HUDEP-2 (cell line): Measurements from ENCODE around the gene HMGN4.

Experiments used
- DNase-seq, 76 experiments: peaks; one replicate each; lab custom pipeline; 2025; ENCODE audit not compliant: unreplicated experiment in 76 of 76; lab: John Stamatoyannopoulos, UW

The HMGN4 gene

DNA sequence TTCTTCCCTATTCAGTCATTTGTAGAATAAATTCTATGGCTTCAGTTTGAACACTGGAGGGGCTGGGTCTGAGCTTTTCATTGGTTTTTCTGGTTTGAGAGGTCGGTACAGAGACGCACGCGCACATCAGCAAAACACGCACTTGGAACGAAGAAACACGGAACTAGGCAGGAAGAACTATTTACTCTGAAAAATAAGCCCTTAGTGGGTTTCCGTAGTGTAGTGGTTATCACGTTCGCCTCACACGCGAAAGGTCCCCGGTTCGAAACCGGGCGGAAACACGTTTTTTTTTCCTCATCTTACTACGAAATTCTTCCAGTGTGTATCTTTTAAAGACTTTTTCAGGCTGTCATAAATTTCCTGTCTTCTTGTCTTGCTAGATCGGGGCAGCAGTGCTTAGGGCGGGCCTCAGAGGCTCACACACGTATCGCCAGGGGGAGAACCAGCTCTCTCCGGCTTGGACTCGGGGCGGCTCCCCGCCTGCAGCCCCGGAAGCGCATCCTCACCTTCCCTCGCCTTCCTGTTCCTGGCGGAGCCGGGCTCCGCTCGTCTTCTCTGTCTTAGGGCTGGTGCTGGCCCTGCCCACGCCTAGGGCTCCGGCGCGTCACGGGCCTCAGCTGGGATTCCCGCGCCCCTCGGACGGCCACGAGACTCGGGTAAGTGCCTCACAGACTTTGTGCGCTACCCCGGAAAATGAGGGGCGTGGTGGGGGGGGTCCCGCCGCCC, at the start of gene HMGN4:
TSS of gene HMGN4 (plus strand) at position 521 of the 726 bp plus-strand sequence. CDS start 6,841 bp downstream, outside the sequence.
- DNase-seq: peak in 69 of 76 experiments; percentile 64 to 95 (median 84)

DNA sequence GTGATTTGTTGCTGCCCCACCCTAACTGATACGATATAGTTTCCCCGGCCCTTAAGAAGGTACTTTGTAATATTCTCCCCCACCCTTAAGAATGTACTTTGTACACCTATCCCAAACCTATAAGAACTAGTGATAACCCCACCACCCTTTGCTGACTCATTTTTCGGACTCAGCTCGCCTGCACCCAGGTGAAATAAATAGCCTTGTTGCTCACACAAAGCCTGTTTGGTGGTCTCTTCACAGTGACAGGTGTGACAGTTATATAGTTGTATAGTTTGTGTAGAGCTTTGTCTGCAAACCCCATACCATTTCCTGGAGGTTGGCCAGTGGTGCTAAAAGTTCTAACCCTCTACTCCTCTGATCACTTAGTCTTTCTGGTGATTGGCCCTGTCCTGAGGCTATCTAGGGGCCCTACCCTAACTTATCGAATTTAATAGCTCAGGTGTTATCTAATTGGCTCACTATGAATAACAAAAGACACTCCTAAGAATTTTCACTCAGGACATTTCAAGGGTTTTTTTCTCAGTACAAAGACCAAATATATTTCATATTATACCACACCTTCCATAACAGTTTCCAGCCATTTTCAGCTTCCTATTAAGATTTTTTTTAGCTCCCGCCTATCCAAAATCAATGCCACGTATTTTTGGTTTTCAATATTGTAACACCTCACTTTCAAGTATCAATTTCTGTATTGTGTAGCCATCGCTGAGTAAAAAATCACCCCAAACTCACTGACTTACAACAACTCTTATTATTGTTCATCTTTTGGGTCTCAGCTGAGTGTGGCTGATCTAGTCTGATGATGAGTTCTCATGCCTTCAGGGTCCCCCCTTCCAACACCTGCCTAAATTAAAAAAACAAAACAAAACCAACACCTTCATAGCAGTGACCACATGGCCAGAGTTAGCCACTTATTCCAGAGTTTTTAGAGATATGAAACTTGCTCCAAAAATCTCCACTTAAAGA, 47.9 kb upstream of the HMGN4 start:
- DNase-seq: no peak

DNA sequence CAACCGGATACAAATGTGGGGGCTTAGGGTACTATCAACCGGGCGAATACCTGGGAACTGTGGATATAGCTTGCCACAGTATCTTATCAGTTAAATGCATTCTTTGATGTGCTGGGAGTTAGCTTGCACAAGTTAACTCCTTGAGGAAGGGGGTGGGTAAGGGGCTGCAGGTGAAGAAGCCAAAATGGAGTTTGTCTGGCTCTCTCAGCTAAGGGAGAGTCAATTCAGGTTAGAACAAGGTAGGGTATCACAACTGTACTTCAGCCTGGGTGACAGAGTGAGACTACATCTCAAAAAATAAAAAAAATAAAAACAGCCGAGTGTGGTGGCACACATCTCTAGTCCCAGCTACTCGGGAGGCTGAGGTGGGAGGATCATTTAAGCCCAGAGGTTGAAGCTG, 46.6 kb upstream of the HMGN4 start:
- DNase-seq: no peak

DNA sequence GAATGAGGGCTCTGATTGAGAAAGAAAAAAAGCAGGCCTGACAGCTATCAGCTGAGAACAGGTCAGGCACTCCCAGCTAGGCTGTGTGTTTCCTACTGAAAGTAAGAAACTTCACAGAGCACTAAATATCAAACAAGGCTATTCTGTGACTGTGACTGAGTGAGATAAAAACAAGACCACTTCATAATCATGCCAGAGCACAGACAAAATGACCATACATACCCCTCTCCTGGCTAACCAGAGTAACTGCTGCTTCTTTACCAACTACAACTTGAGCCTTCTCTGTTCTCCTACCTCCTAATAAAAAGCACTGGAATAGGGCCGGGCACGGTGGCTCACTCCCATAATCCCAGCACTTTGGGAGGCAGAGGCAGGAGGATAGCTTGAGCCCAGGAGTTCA, 44.9 kb upstream of the HMGN4 start:
- peak in 30 of 76 experiments; percentile 14 to 81 (median 48) for DNase-seq

DNA sequence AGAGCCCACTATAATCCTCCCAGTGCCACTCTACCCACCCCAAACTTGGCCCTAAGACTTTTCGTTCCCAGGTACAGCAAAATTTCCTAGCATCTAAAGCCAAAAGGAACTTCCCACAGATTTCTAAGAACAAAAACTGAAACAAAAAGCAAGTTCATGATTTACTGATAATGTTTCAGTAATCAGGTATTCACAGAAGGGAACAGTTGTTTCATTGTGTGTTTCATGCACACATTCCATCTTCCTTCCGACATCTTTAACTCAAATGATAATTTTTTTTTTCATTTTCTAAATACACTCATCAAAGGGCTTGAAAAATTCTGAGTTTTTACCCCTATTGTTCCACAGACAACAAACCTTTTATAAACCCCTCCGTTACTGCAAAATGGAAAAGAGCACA, 44.0 kb upstream of the HMGN4 start:
- no peak for DNase-seq

DNA sequence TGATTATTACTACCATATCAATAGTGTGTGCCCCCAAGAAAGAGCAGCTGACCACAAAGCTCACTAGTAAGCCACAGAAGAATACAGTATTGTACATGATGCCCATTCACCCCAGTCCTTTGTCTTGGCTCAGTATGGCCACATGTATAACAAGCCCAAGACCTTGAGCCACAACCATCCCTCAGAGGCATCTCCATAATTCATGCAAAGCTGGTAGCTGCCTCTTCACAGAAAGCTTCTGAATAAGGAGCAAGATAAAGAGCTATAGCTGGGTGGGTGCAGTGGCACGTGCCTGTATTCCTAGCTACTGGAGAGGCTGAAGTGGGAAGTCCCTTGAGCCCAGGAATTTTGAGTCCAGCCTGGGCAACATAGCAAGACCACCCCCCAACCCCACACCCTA, 42.9 kb upstream of the HMGN4 start:
- no peak for DNase-seq

DNA sequence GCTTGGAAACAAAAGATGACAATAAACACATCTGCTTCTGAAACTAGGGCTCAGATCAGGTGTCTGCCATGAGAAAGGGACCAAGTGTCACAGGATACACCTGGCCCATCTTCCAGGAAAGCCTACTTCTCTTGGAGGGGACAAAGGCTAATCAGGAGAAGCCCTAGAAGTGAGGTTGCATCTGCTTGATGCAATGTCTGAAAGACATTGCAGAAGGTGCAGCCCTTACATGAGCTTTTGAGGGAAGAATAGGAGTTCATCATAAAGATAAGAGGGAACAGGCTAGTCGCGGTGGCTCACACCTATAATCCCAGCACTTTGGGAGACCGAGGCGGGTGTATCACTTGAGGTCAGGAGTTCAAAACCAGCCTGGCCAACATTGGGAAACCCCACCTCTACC, 40.6 kb upstream of the HMGN4 start:
- no peak for DNase-seq

DNA sequence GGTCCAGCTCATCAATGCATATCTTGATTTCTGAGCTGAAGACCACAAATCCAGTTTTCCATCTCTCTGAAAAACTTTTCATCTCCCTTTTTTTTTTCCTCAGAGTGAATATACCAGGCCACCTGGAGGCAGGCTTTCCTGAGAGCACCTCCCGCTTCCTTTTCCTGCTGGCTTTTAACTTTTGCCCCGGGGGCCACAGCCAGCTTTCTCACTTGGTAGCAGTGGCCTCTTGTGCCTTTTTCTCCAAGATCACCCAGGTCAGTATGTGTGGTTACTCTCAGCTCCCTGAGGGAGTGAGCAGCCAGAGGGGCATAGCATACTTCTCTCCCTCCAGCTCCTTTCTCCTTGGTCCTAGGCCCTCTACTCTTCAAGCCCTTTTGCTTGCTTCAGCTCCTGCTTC, 38.1 kb upstream of the HMGN4 start, which contains the start of gene BTN1A1:
TSS of gene BTN1A1 (plus strand) at position 202 of the 400 bp plus-strand sequence. CDS start 984 bp downstream, outside the sequence.
- no peak for DNase-seq

DNA sequence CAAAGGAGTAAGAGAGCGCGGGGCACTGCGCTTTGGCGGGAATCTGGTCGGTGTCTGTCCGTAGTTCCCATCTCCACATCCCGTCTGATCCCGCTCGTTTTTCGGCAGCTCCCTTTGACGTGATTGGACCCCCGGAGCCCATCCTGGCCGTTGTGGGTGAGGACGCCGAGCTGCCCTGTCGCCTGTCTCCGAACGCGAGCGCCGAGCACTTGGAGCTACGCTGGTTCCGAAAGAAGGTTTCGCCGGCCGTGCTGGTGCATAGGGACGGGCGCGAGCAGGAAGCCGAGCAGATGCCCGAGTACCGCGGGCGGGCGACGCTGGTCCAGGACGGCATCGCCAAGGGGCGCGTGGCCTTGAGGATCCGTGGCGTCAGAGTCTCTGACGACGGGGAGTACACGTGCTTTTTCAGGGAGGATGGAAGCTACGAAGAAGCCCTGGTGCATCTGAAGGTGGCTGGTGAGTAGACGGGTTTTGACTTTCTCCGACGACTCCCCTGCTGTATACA, 36.6 kb upstream of the HMGN4 start:
- DNase-seq: peak in 2 of 76 experiments; percentile 23 to 25

DNA sequence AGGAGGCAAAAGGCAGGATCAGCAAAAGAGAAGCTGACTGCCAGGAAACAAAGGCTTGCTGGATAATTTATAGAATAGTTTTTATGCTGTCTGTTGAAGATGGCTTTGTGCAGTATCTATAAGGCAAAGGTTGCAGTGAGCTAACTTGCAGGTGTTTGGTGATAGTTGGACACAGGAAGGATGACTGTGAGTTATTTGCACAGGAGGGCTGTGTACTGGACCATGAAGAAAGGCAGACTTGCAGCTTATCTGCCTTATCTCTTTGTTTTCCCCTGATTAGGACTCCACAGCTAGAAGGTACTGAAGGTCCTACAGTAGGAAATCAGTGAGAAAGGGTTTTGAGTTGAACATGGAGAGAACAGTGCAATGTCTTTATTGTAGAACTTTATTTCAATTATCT, 36.0 kb upstream of the HMGN4 start:
- no peak for DNase-seq

DNA sequence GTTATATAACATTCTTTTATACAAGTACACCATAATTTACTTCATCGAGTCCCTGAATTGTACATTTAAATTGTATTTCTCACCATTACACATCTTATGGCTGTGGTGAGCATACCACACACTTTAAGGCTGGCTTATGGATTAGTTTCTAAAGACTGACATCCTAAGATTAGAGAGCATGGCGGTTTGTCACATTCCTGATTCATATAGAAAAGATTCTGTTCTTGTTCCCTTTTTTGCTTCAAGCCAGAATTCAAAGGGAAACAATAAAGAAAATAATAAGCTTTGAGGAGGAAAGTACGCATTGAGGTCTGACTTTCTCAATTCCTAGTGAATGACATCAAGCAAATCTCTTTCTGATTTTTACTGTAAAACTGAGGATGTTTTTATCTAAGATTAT, 35.5 kb upstream of the HMGN4 start:
- no peak for DNase-seq

DNA sequence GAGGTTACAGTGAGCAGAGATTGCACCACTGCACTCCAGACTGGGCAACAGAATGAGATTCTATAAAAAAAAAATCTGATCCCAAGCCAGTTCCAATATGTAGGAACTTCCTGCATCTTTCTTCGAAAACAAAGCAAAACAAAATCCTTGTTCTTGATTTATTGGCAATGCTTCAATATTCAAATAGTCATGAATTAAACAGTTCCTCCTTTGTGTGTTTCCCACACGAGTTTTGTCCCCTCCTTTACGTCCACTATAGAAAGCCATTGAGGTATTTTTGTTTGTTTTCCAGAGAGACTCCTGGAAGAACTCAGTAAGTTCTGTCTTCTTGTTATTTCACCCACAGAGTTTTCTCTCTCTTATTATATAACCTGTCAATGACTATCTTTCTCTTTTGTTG, 30.5 kb upstream of the HMGN4 start:
- no peak for DNase-seq

DNA sequence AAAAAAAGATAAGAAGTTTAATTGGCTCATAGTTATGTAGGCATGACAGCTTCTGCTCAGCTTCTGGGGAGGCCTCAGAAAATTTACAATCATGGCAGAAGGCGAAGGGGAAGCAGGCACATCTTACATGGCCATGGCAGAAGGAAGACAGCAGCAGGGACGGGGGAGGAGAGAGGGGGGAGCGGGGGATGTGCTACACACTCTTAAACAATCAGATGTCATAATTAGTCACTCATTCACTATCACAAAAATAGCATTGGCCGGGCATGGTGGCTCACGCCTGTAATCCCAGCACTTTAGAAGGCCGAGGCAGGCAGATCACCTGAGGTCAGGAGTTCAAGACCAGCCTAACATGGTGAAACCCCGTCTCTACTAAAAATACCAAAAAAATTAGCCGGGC, 27.1 kb upstream of the HMGN4 start:
- DNase-seq: peak in 2 of 76 experiments; percentile 10 to 30

DNA sequence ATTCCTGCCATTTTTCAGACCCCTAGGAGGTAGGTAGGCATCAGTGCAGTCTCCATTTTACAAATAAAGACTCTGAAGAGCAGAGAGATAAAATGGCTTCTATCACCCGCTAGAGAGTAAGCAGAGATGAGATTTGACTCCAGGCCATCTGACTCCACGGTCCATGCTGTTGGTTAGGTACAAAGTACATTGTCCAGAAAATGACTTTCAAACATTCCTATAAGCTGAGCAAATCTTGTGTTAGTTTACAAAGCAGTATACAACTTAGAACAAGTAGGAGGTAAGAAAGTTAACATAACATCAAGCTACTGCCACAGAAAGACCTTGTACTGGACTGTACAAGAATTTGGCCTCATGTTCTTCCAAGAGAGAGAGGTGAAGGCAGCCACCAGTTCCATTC, 23.2 kb upstream of the HMGN4 start:
- no peak for DNase-seq

DNA sequence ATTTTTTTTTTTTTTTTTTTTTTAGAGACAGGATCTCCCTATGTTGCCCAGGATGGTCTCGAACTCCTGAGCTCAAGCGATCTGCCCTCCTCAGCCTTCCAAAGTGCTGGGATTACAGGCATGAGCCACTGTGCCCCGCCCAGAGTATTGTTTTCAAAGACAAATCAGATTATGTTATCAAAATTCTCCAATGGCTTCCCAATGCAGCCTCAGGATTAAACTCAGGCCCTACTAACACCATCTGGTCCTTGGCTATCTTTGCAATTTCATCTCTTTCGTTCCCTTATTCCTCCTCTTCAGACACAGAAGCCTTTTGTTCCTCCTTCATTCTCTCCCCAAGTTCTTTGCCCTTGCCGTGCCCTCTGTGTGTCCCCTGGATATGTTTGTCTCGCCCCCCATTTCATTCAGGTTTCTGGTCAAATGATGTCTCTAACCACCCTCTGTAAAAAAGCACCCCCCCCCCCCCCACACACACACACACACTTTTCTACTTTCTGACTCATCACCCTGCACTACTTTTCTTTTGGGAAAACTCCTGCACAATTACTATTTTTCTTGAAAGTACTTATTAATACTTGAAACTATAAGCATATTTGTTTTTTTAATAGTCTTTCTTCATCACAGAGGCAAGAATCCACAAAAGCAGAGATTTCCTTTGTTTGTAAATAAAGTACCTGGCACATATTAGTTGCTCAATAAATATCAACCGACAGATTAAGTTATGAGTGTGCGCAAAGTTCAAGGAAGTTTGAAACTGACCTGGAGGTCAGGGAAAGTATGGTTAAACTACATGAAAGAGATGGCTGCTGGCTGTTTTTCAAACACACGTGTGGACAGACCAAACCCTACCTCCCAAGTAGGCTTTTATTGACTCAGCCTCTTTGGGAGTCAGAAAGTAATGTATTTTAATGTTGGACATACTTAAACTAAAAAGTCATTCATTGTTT, 21.4 kb upstream of the HMGN4 start:
- DNase-seq: no peak

DNA sequence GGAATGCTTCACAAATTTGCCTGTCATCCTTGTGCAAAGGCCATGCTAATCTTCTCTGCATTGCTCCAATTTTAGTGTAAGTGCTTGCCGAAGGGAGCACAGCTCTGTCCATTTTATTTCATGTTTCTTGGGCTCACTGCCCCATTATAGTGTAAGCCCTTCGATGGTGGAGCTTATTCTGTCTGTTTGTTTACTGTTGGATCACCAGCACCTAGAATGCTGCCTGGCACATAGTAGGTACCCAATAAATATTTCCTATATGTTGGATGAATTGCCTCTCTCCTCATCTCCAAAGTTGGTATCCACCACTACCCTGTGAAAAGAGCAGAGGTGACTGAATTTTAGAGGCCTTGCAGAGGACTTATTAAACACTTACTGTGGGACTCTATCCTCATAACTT, 18.8 kb upstream of the HMGN4 start:
- DNase-seq: no peak

DNA sequence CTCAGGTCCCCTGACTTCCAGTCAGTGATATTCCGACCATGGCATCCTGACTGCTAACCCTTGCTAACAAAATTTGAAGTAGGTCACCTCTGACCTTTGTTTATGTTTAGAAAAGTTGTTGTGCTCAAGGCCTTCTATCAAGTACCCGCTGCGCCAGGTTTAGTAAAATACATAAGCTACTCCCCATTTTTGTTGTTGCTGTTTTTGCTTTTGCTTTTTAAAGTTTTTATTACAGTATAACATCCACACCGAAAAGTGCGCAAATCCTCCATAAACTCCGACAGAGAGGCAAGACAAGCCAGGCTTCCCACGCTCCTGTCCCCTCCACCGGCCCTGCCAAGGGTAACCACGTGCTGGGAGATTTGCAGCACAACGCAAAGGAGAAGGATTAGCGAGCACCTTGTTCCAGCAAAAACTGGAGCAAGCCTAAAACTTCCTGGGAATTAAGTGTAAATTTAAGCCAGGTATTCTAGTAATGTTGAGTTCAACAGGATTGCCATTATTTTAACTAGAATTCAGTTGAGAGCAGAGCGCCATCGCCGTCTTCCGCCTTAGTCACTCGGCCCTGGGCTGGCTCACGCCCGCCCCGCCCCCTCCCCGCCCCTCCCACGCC, 17.8 kb upstream of the HMGN4 start:
- DNase-seq: peak in 52 of 76 experiments; percentile 35 to 93 (median 69)

DNA sequence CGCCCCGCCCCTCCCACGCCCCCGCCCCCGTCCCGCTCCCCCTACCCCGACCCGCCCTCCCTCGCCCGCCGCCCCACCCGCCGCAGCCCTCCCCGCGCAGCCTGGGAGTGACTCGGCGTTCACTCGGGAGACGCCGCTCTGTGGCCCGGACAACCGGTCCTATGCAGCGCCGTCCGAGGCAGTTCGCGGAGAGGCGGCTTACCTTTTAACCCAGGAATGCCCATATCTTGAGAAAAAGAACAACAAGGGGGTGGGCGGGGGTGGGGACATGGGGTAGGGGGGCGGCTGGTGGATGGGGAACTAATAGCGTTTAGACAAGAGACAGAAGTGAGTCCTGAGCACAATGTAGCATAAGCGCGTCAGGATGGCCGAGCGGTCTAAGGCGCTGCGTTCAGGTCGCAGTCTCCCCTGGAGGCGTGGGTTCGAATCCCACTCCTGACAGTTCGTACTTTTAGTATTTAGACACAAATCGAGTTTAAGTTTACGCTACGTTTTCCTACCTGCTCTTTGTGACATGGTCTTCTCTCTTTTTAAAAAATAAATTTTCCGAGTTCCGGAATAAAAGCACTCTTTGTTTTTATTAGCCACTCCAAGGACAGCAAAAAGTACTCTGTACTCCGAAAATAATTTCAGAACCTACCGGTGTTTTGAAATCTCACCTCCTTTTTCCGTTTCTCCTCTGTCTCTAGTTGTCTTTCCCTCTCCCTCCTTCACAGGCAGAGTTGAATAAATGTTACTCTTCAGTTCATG, 17.1 kb upstream of the HMGN4 start:
- peak in 69 of 76 experiments; percentile 45 to 94 (median 84) for DNase-seq
